Endothelial cell of umbilical vein (primary cell): ENCODE results near the gene IL6ST.

Source experiments
- EZH2 ChIP-seq: IDR thresholded peaks from 2 replicates; pipeline ENCODE4 v1.6.1; 2012; ENCODE audit warnings: borderline replicate concordance, low read depth, mild to moderate bottlenecking, moderate library complexity, low read length, inconsistent platforms; ENCODE audit not compliant: severe bottlenecking
- GATA2 ChIP-seq: IDR thresholded peaks from 2 replicates; pipeline ENCODE4 v1.7.0; 2011; ENCODE audit warnings: low read depth, mild to moderate bottlenecking, moderate library complexity, mixed read lengths, low read length; ENCODE audit not compliant: insufficient read length, insufficient read depth
- MYC ChIP-seq: IDR thresholded peaks from one replicate; pipeline ENCODE4 v1.6.1; 2011; ENCODE audit warnings: mild to moderate bottlenecking, low read depth, low read length
- POLR2A ChIP-seq: IDR thresholded peaks from 2 replicates; pipeline ENCODE4 v1.6.1; 2012; ENCODE audit warnings: low read depth, mild to moderate bottlenecking, control low read depth, low read length
- POLR2AphosphoS5 ChIP-seq: IDR thresholded peaks from 2 replicates; pipeline ENCODE4 v1.6.1; 2012; ENCODE audit warnings: low read depth, mild to moderate bottlenecking, control low read depth, low read length, moderate library complexity; ENCODE audit not compliant: insufficient read depth
- TF ChIP-seq, protein P1 (sequence below), 2 donors: IDR thresholded peaks; 1 replicate in 1 of 2; 2 replicates in 1 of 2; pipeline ENCODE4 v1.5.1; 2011; ENCODE audit warnings: low read length in 2 of 2, mild to moderate bottlenecking in 2 of 2, moderate library complexity in 2 of 2, control low read depth in 1 of 2, inconsistent platforms in 1 of 2, low read depth in 1 of 2; ENCODE audit not compliant: insufficient read depth in 1 of 2; ENCODE audit errors: extremely low read depth in 1 of 2
- TF ChIP-seq, protein P2 (sequence below): IDR thresholded peaks from 2 replicates; pipeline ENCODE4 v1.6.1; 2011; ENCODE audit not compliant: insufficient read depth, insufficient read length

DNA sequence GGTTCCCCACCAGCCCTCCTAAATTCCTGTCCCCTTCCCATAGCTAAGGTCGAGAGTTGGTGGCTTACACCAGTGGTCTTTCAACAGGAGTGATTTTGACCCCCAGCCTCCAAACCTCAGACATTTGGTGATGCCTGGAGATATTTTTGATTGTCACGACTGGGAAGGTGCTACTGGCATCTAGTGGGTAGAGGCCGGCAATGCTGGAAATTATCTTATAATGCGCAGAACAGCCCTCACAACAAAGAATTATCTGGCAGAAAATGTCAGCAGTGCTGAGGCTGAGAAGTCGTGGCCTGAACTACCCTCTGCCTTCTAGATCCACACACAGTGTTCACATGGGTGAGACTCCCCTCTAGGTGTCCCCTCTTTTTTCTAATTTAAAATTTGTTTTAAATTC is 74.0 kb downstream of the IL6ST start:
- TF ChIP-seq POLR2A (no peak), EZH2 (no peak), POLR2AphosphoS5 (no peak), MYC (no peak), GATA2 (no peak)
- TF ChIP-seq, protein P1, sequence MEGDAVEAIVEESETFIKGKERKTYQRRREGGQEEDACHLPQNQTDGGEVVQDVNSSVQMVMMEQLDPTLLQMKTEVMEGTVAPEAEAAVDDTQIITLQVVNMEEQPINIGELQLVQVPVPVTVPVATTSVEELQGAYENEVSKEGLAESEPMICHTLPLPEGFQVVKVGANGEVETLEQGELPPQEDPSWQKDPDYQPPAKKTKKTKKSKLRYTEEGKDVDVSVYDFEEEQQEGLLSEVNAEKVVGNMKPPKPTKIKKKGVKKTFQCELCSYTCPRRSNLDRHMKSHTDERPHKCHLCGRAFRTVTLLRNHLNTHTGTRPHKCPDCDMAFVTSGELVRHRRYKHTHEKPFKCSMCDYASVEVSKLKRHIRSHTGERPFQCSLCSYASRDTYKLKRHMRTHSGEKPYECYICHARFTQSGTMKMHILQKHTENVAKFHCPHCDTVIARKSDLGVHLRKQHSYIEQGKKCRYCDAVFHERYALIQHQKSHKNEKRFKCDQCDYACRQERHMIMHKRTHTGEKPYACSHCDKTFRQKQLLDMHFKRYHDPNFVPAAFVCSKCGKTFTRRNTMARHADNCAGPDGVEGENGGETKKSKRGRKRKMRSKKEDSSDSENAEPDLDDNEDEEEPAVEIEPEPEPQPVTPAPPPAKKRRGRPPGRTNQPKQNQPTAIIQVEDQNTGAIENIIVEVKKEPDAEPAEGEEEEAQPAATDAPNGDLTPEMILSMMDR (IDR thresholded peaks at IDR 0.05; ENCODE audit: extremely low read depth in 1 of 2, insufficient read depth in 1 of 2, low read depth in 1 of 2, low read length in 2 of 2): peak; percentile 41 to 49
- TF ChIP-seq, protein P2, sequence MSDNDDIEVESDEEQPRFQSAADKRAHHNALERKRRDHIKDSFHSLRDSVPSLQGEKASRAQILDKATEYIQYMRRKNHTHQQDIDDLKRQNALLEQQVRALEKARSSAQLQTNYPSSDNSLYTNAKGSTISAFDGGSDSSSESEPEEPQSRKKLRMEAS: no peak
